Activated B cell treated with CpG ODN at 0.5 μM for 24 hours (primary cell): ENCODE data around the gene PGA3. TPM values are rescaled to one million over a fixed set of nuclear protein-coding genes. Genes with fewer than 3 reads are reported as not detected.

Source experiments
- ATAC-seq: fragments of 200-7000 bp; cut with Tn5 transposase; one replicate; pipeline ENCODE4 v1.10.0; 2021; ENCODE audit warnings: low read depth, mild to moderate bottlenecking, moderate library complexity
- CTCF ChIA-PET: fragments of 350-600 bp; sonication (Branson Sonifier 250); formaldehyde crosslinking; loops from one replicate; lab custom pipeline; 2021; ENCODE audit warnings: antibody characterized with exemption; lab: Charles Lee
- POLR2A ChIA-PET: fragments of 350-600 bp; sonication (Branson Sonifier 250); formaldehyde crosslinking; loops from one replicate; lab custom pipeline; 2021; ENCODE audit warnings: antibody characterized with exemption; lab: Charles Lee
- DNase-seq: peaks from one replicate; pipeline ENCODE4 v3.0.0; 2022
- H3K27ac Mint-ChIP-seq: one replicate; pipeline ENCODE4 v1.8.0; 2020; ENCODE audit warnings: mixed read lengths
- H3K27me3 Mint-ChIP-seq: one replicate; pipeline ENCODE4 v1.8.0; 2021; ENCODE audit warnings: mixed read lengths
- H3K36me3 Mint-ChIP-seq: one replicate; pipeline ENCODE4 v1.8.0; 2021; ENCODE audit warnings: low read depth, mixed read lengths
- H3K4me1 Mint-ChIP-seq: one replicate; pipeline ENCODE4 v1.8.0; 2021; ENCODE audit warnings: mixed read lengths
- H3K4me3 Mint-ChIP-seq: one replicate; pipeline ENCODE4 v1.8.0; 2020; ENCODE audit warnings: mild to moderate bottlenecking, mixed read lengths
- H3K9me3 Mint-ChIP-seq: one replicate; pipeline ENCODE4 v1.8.0; 2020; ENCODE audit warnings: mixed read lengths
- CTCF ChIP-seq: fragments of 200-600 bp; IDR thresholded peaks from one replicate; pipeline ENCODE4 v1.8.0; 2022; ENCODE audit warnings: antibody characterized with exemption, mild to moderate bottlenecking
- intact Hi-C: fragments of 100-400 bp; cut with micrococcal nuclease; formaldehyde crosslinking; loops from one replicate; pipeline ENCODE4 v1.15.1; 2024
- total RNA-seq: library from RNA; stranded (reverse); gene quantifications from 2 replicates; pipeline ENCODE4 v1.2.3, GENCODE V29; 2022

PGA3 gene
- total RNA-seq, 1 donor from 2014 or later, result not detected

- CTCF ChIA-PET, result interaction anchor here (0.7 kb wide), 1 partner anchor 335 kb away, joined by 3 read pairs; no protein-coding TSS in a partner anchor
- ATAC-seq, result no peak
Observed at GRCh38 chr11:61168042-61168688, 35.1 kb upstream of the PGA3 start.

GRCh38 chr11:61168800-61169199, 34.5 kb upstream of the PGA3 start:
- no peak for TF ChIP-seq CTCF
- ATAC-seq (no peak), DNase-seq (no peak)
- ChIA-PET CTCF (interaction anchor here (0.7 kb wide), 1 partner anchor 336 kb away, joined by 3 read pairs; no protein-coding TSS in a partner anchor), POLR2A (interaction anchor here (1.3 kb wide), 1 partner anchor 9 kb away, joined by 5 read pairs; no protein-coding TSS in a partner anchor)
- no peaks in the 10 kb centered on the region for H3K27me3 Mint-ChIP-seq
- intact Hi-C loops, result no loop called here
- no peak overlapping the region for H3K27ac Mint-ChIP-seq
- H3K4me3 Mint-ChIP-seq, result no peak overlapping the region
- no peaks in the 10 kb centered on the region for H3K36me3 Mint-ChIP-seq
- H3K9me3 Mint-ChIP-seq, result peaks cover 11% of the 10 kb centered on the region
- peaks cover 45% of the 10 kb centered on the region for H3K4me1 Mint-ChIP-seq

More at GRCh38 chr11:61168042-61168688, 35.1 kb upstream of the PGA3 start:
- H3K36me3 Mint-ChIP-seq, result no peaks in the 10 kb centered on the region
- no peaks in the 10 kb centered on the region for H3K27me3 Mint-ChIP-seq
- no peak overlapping the region for H3K27ac Mint-ChIP-seq
- peaks cover 51% of the 10 kb centered on the region for H3K4me1 Mint-ChIP-seq
- no peak for DNase-seq
- POLR2A ChIA-PET, result interaction anchor here (0.6 to 1.3 kb wide), 3 partner anchors 8 to 40 kb away, joined by 4 to 5 read pairs (median 4); no protein-coding TSS in a partner anchor
- peaks cover 12% of the 10 kb centered on the region for H3K9me3 Mint-ChIP-seq
- intact Hi-C loops, result no loop called here
- no peak overlapping the region for H3K4me3 Mint-ChIP-seq
- no peak for TF ChIP-seq CTCF

GRCh38 chr11:61170566-61170965, 32.7 kb upstream of the PGA3 start:
- H3K27me3 Mint-ChIP-seq, result peaks cover 2% of the 10 kb centered on the region
- H3K36me3 Mint-ChIP-seq, result no peaks in the 10 kb centered on the region
- no peak overlapping the region for H3K27ac Mint-ChIP-seq
- peaks cover 5% of the 10 kb centered on the region for H3K9me3 Mint-ChIP-seq
- ChIA-PET CTCF (interaction anchor here (0.7 kb wide), 1 partner anchor 340 kb away, joined by 3 read pairs; no protein-coding TSS in a partner anchor), POLR2A (no interaction called here)
- DNase-seq (no peak), ATAC-seq (no peak)
- TF ChIP-seq CTCF, result no peak
- H3K4me1 Mint-ChIP-seq, result peaks cover 31% of the 10 kb centered on the region
- H3K4me3 Mint-ChIP-seq, result no peak overlapping the region
- intact Hi-C loops, result loop anchor here (5.0 kb wide), 1 partner anchor 338 kb away; no protein-coding TSS in a partner anchor

GRCh38 chr11:61171907-61172306, 31.4 kb upstream of the PGA3 start:
- peak overlapping the region; percentile 20 for H3K27ac Mint-ChIP-seq
- H3K4me3 Mint-ChIP-seq, result peak overlapping the region; percentile 11
- ChIA-PET POLR2A (interaction anchor here (0.6 kb wide), 1 partner anchor 190 kb away, joined by 6 read pairs; no protein-coding TSS in a partner anchor), CTCF (no interaction called here)
- intact Hi-C loops, result loop anchor here (5.0 kb wide), 1 partner anchor 340 kb away; no protein-coding TSS in a partner anchor
- no peak for DNase-seq
- no peaks in the 10 kb centered on the region for H3K36me3 Mint-ChIP-seq
- H3K4me1 Mint-ChIP-seq, result peaks cover 31% of the 10 kb centered on the region
- TF ChIP-seq CTCF, result no peak
- H3K27me3 Mint-ChIP-seq, result peaks cover 2% of the 10 kb centered on the region
- peaks cover 5% of the 10 kb centered on the region for H3K9me3 Mint-ChIP-seq
- no peak for ATAC-seq

- CTCF ChIA-PET, result no interaction called here
- Mint-ChIP-seq H3K27ac (peak overlapping the region; percentile 20), H3K36me3 (no peaks in the 10 kb centered on the region), H3K9me3 (peaks cover 5% of the 10 kb centered on the region), H3K4me1 (peaks cover 28% of the 10 kb centered on the region), H3K4me3 (no peak overlapping the region), H3K27me3 (peaks cover 2% of the 10 kb centered on the region)
- no peak for TF ChIP-seq CTCF
- intact Hi-C loops, result loop anchor here (5.0 kb wide), 1 partner anchor 340 kb away; no protein-coding TSS in a partner anchor
- no peak for ATAC-seq
- DNase-seq, result no peak
- POLR2A ChIA-PET, result no interaction called here
Observed at GRCh38 chr11:61172356-61172755, 31.0 kb upstream of the PGA3 start.
